Sigmoid colon (tissue), 7 donors: ENCODE data around the gene HES2. TPM values are rescaled to one million over a fixed set of nuclear protein-coding genes. Genes with fewer than 3 reads are reported as not detected.

ENCODE experiments used
- DNase-seq: peaks from one replicate; pipeline ENCODE4 v3.0.0-alpha.2; 2019
- H3K27ac ChIP-seq, 4 donors: fragments of 200-600 bp; sonication (generic); one replicate each; pipeline ENCODE4 v1.5.1; 2016 to 2019; ENCODE audit warnings: mild to moderate bottlenecking in 1 of 4
- H3K27me3 ChIP-seq, 3 donors: fragments of 200-600 bp; sonication (generic); one replicate each; pipeline ENCODE4 v1.5.1; 2019; ENCODE audit warnings: mild to moderate bottlenecking in 1 of 3
- H3K36me3 ChIP-seq, 4 donors: fragments of 200-600 bp; sonication (generic); one replicate each; pipeline ENCODE4 v1.5.1; 2016 to 2019
- H3K4me1 ChIP-seq, 4 donors: fragments of 200-600 bp; sonication (generic); one replicate each; pipeline ENCODE4 v1.5.1; 2017 to 2019
- H3K4me3 ChIP-seq, 4 donors: fragments of 200-600 bp; sonication (generic); one replicate each; pipeline ENCODE4 v1.5.1; 2017 to 2019; ENCODE audit warnings: mild to moderate bottlenecking in 2 of 4, moderate library complexity in 1 of 4
- H3K9me3 ChIP-seq, 4 donors: fragments of 200-600 bp in 3 of 4; sonication (generic) in 3 of 4; one replicate each; pipeline versions ENCODE4 v1.5.1 to v1.6.1; 2013 to 2019
- EP300 ChIP-seq, 4 donors: sonication (generic); formaldehyde crosslinking; IDR thresholded peaks; one replicate each; pipeline ENCODE4 v1.6.1; 2017; ENCODE audit warnings: antibody characterized with exemption in 4 of 4
- POLR2A ChIP-seq, 2 donors: fragments of 450-650 bp; IDR thresholded peaks; one replicate each; pipeline ENCODE4 v1.6.1; 2016; ENCODE audit warnings: antibody characterized with exemption in 2 of 2, mild to moderate bottlenecking in 2 of 2, moderate library complexity in 2 of 2
- POLR2AphosphoS5 ChIP-seq, 4 donors: sonication (generic); formaldehyde crosslinking; IDR thresholded peaks; one replicate each; pipeline ENCODE4 v1.6.1; 2017; ENCODE audit warnings: antibody characterized with exemption in 4 of 4
- whole genome bisulfite sequencing, 2 donors: extraction: QIAGEN DNeasy Blood & Tissue Kit; methylation state at CpG; one replicate each; pipeline ENCODE4 v1.1.7; 2013; 5-methylcytosine and 5-hydroxymethylcytosine counted together
- intact Hi-C: fragments of 100-400 bp; cut with DNase I; formaldehyde crosslinking; loops from one replicate; pipeline ENCODE4 v1.15.1; 2023
- polyA plus RNA-seq, 3 donors: library from polyadenylated mRNA; stranded (reverse); fragments of 200-250 nt; gene quantifications; one replicate each; pipeline ENCODE4 v1.2.3, GENCODE V29; 2013
- total RNA-seq, 4 donors: library from RNA; depleted of rRNA; stranded (reverse); fragments of >200 nt; gene quantifications; one replicate each; pipeline ENCODE4 v1.1.0, GENCODE V29; 2016
- TF ChIP-seq, protein P1 (sequence below), 4 experiments: fragments of 450-650 bp in 3 of 4; fragments of 200-600 bp in 1 of 4; IDR thresholded peaks; one replicate each; pipeline ENCODE4 v1.5.1; 2016 to 2019; ENCODE audit warnings: antibody characterized with exemption in 4 of 4, mild to moderate bottlenecking in 3 of 4, moderate library complexity in 2 of 4
- donor health status: healthy with polysubstance abuse.
- donor health status: Bipolar disorder and iron deficiency.
- donor health status: healthy.

The HES2 gene
- total and polyA plus RNA-seq, 7 donors, result 10.7 to 27.0 (median 19.9) TPM; not detected in 4

DNA sequence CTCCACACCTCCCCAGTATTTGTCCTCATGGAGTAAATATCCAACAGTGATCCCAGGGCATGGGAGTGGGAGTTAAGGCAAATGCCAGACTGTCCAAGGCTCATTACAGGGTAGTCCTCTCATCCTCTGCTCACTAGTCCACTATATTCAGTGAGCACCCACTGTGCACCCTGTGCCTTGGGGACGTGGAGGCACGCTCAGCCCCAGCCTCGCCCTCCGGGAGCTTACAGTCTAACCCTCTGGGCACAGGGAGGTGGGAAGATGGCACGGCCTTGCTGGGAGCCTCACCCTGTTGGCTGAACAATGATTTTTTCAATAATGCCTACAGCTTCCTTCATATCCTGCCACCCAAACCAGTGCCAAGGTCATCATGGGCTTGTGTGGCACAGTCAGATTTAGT, 2.8 kb downstream of the HES2 start:
- no peak overlapping the region for H3K4me3 ChIP-seq
- H3K27me3 ChIP-seq, result peaks cover 50 to 97% (median 75%) of the 10 kb centered on the region in 3 donors
- intact Hi-C loops, result no loop called here
- TF ChIP-seq, protein P1, sequence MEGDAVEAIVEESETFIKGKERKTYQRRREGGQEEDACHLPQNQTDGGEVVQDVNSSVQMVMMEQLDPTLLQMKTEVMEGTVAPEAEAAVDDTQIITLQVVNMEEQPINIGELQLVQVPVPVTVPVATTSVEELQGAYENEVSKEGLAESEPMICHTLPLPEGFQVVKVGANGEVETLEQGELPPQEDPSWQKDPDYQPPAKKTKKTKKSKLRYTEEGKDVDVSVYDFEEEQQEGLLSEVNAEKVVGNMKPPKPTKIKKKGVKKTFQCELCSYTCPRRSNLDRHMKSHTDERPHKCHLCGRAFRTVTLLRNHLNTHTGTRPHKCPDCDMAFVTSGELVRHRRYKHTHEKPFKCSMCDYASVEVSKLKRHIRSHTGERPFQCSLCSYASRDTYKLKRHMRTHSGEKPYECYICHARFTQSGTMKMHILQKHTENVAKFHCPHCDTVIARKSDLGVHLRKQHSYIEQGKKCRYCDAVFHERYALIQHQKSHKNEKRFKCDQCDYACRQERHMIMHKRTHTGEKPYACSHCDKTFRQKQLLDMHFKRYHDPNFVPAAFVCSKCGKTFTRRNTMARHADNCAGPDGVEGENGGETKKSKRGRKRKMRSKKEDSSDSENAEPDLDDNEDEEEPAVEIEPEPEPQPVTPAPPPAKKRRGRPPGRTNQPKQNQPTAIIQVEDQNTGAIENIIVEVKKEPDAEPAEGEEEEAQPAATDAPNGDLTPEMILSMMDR (IDR thresholded peaks at IDR 0.05), result no peak
- TF ChIP-seq EP300 (IDR thresholded peaks at IDR 0.05) (no peak), POLR2AphosphoS5 (IDR thresholded peaks at IDR 0.05) (no peak), POLR2A (IDR thresholded peaks at IDR 0.05) (no peak)
- whole genome bisulfite sequencing, 2 donors, result 86 to 95% methylated on average over 5 of the region's 5 CpGs
- H3K36me3 ChIP-seq, result no peaks in the 10 kb centered on the region
- H3K4me1 ChIP-seq, result peaks cover 0 to 26% (median 23%) of the 10 kb centered on the region in 4 donors
- H3K27ac ChIP-seq, result no peak overlapping the region
- H3K9me3 ChIP-seq, result no peaks in the 10 kb centered on the region
- DNase-seq, result no peak

DNA sequence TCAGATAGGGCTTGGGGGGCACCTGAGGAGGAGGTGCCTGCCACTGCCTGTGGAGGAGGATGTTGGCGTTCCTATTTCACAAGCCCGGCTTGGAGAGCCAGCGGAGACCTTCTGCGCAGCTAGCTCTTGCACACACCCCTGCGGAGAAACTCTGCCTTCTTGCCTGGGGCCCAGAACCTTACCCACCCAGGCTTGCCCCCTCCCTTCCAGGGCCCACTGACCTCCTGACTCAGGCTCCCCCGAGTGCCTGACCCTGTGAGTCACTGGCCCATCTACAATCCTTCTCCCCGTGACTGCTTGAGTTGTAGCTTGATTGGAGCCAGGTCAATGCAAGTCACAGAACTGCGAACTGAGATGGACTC, 3.4 kb downstream of the HES2 start:
- Histone ChIP-seq H3K27ac (no peak overlapping the region), H3K4me1 (peaks cover 0 to 26% (median 23%) of the 10 kb centered on the region in 4 donors), H3K27me3 (peaks cover 50 to 97% (median 69%) of the 10 kb centered on the region in 3 donors), H3K36me3 (no peaks in the 10 kb centered on the region), H3K9me3 (no peaks in the 10 kb centered on the region), H3K4me3 (no peak overlapping the region)
- 81 to 92% methylated on average over 8 of the region's 8 CpGs for WGBS, 2 donors
- intact Hi-C loops, result no loop called here
- no peak for TF ChIP-seq POLR2AphosphoS5 (IDR thresholded peaks at IDR 0.05)
- TF ChIP-seq, protein P1 (IDR thresholded peaks at IDR 0.05), result no peak
- TF ChIP-seq EP300 (IDR thresholded peaks at IDR 0.05), result no peak
- no peak for TF ChIP-seq POLR2A (IDR thresholded peaks at IDR 0.05)
- DNase-seq, result no peak

GRCh38 chr1:6414881-6415626, 4.7 kb downstream of the HES2 start:
- peaks cover 40 to 91% (median 57%) of the 10 kb centered on the region in 3 donors for H3K27me3 ChIP-seq
- 15 to 47% methylated on average over 17 of the region's 17 CpGs for whole genome bisulfite sequencing, 2 donors
- H3K4me3 ChIP-seq, result no peak overlapping the region
- H3K9me3 ChIP-seq, result no peaks in the 10 kb centered on the region
- intact Hi-C loops, result no loop called here
- H3K36me3 ChIP-seq, result no peaks in the 10 kb centered on the region
- H3K4me1 ChIP-seq, result peaks cover 0 to 16% (median 15%) of the 10 kb centered on the region in 4 donors
- no peak overlapping the region for H3K27ac ChIP-seq
- no peak for DNase-seq
- TF ChIP-seq, protein P1 (IDR thresholded peaks at IDR 0.05), result no peak
- TF ChIP-seq POLR2AphosphoS5 (IDR thresholded peaks at IDR 0.05) (no peak), EP300 (IDR thresholded peaks at IDR 0.05) (no peak), POLR2A (IDR thresholded peaks at IDR 0.05) (no peak)

- Histone ChIP-seq H3K9me3 (no peaks in the 10 kb centered on the region), H3K36me3 (no peaks in the 10 kb centered on the region), H3K27me3 (peaks cover 34 to 85% (median 51%) of the 10 kb centered on the region in 3 donors), H3K4me1 (peaks cover 0 to 10% (median 8%) of the 10 kb centered on the region in 4 donors), H3K4me3 (no peak overlapping the region), H3K27ac (no peak overlapping the region)
- intact Hi-C loops, result no loop called here
- WGBS, 2 donors, result 1 to 8% methylated on average over 15 of the region's 15 CpGs
- DNase-seq, result no peak
- no peak for TF ChIP-seq POLR2A (IDR thresholded peaks at IDR 0.05)
- TF ChIP-seq POLR2AphosphoS5 (IDR thresholded peaks at IDR 0.05), result no peak
- TF ChIP-seq, protein P1 (IDR thresholded peaks at IDR 0.05), result no peak
- TF ChIP-seq EP300 (IDR thresholded peaks at IDR 0.05), result no peak
These were observed 5.3 kb downstream of the HES2 start for GRCh38 chr1:6414443-6414844.
